Activated CD4-positive, alpha-beta T cell treated with anti-CD3 and anti-CD28 coated beads for 36 hours (primary cell): ENCODE results near the gene CRYGS. TPM values are rescaled to one million over a fixed set of nuclear protein-coding genes. Genes with fewer than 3 reads are reported as not detected.
"Not testable (repeated sequence)": the region's sequence is repeated elsewhere in the genome, so short reads cannot be mapped to it uniquely, and the experiment has no call there.

Source experiments
- ATAC-seq: fragments of 200-7000 bp; cut with Tn5 transposase; one replicate; pipeline ENCODE4 v1.10.0; 2021; ENCODE audit warnings: mild to moderate bottlenecking, moderate library complexity
- CTCF ChIA-PET: fragments of 350-600 bp; sonication (Branson Sonifier 250); formaldehyde crosslinking; loops from one replicate; lab custom pipeline; 2021; ENCODE audit warnings: antibody characterized with exemption; lab: Charles Lee
- POLR2A ChIA-PET: fragments of 350-600 bp; sonication (Branson Sonifier 250); formaldehyde crosslinking; loops from one replicate; lab custom pipeline; 2021; ENCODE audit warnings: antibody characterized with exemption, inconsistent platforms; lab: Charles Lee
- DNase-seq: peaks from one replicate; pipeline ENCODE4 v3.0.0-alpha.2; 2020
- H3K27ac Mint-ChIP-seq: one replicate; pipeline ENCODE4 v1.8.0; 2021; ENCODE audit warnings: mixed read lengths
- H3K27me3 Mint-ChIP-seq: one replicate; pipeline ENCODE4 v1.8.0; 2021; ENCODE audit warnings: mixed read lengths
- H3K36me3 Mint-ChIP-seq: one replicate; pipeline ENCODE4 v1.8.0; 2021; ENCODE audit warnings: low read depth, mixed read lengths
- H3K4me1 Mint-ChIP-seq: one replicate; pipeline ENCODE4 v1.8.0; 2021; ENCODE audit warnings: mixed read lengths
- H3K4me3 Mint-ChIP-seq: one replicate; pipeline ENCODE4 v1.8.0; 2021; ENCODE audit warnings: mild to moderate bottlenecking, moderate library complexity, mixed read lengths
- H3K9me3 Mint-ChIP-seq: one replicate; pipeline ENCODE4 v1.8.0; 2021; ENCODE audit warnings: low read depth, mixed read lengths
- intact Hi-C, 2 experiments: fragments of 100-400 bp; cut with DNase I in 1 of 2; cut with micrococcal nuclease in 1 of 2; formaldehyde crosslinking; loops; one replicate each; pipeline versions ENCODE4 v1.14.2 to v1.15.1; 2022 to 2024; cut with DNase I, micrococcal nuclease
- total RNA-seq, 2 experiments: library from RNA; stranded (reverse); gene quantifications; one replicate each; pipeline ENCODE4 v1.2.3, GENCODE V29; 2021

Gene CRYGS
- 1 to 10 TPM; 1.6 to 1.7 TPM for total RNA-seq

GRCh38 chr3:186544281-186544680 lies at the start of gene CRYGS:
CRYGS (minus strand) TSS chr3:186544380; CDS start chr3:186544326, 54 bp downstream.
- DNase-seq (no peak), ATAC-seq (no peak)
- Mint-ChIP-seq H3K4me1 (peaks cover 23% of the 10 kb centered on the region), H3K36me3 (peaks cover 11% of the 10 kb centered on the region), H3K27ac (no peak within 1 kb of the TSS), H3K27me3 (no peaks in the 10 kb centered on the region), H3K9me3 (no peaks in the 10 kb centered on the region), H3K4me3 (no peak within 1 kb of the TSS)
- CTCF ChIA-PET: interaction anchor here (0.8 to 7.8 kb wide), 3 partner anchors 71 to 601 kb away, joined by 3 to 90 read pairs (median 7); partner anchors contain the start of gene AHSG
- POLR2A ChIA-PET: no interaction called here
- intact Hi-C loops: no loop called here

GRCh38 chr3:186593862-186594261 lies 49.7 kb upstream of the CRYGS start:
- ChIA-PET POLR2A (interaction anchor here (0.5 kb wide), 1 partner anchor 15 kb away, joined by 3 read pairs; no protein-coding TSS in a partner anchor), CTCF (interaction anchor here (0.6 to 5.7 kb wide), 3 partner anchors 11 to 70 kb away, joined by 3 to 42 read pairs (median 5); no protein-coding TSS in a partner anchor)
- H3K9me3 Mint-ChIP-seq: no peaks in the 10 kb centered on the region
- H3K36me3 Mint-ChIP-seq: no peaks in the 10 kb centered on the region
- H3K4me1 Mint-ChIP-seq: peaks cover 14% of the 10 kb centered on the region
- H3K27ac Mint-ChIP-seq: no peak overlapping the region
- H3K27me3 Mint-ChIP-seq: no peaks in the 10 kb centered on the region
- DNase-seq (no peak), ATAC-seq (no peak)
- intact Hi-C loops: no loop called here
- no peak overlapping the region for H3K4me3 Mint-ChIP-seq

- ChIA-PET CTCF (interaction anchor here (0.6 to 5.7 kb wide), 2 partner anchors 23 to 393 kb away, joined by 4 to 42 read pairs; no protein-coding TSS in a partner anchor), POLR2A (no interaction called here)
Measured at GRCh38 chr3:186592682-186593081, 48.5 kb upstream of the CRYGS start.

GRCh38 chr3:186590580-186591295 lies 46.6 kb upstream of the CRYGS start:
- ChIA-PET CTCF (interaction anchor here (0.6 to 5.7 kb wide), 4 partner anchors 21 to 735 kb away, joined by 3 to 42 read pairs (median 4); partner anchors contain the start of gene DNAJB11), POLR2A (no interaction called here)
- Mint-ChIP-seq H3K4me1 (peaks cover 21% of the 10 kb centered on the region), H3K9me3 (no peaks in the 10 kb centered on the region), H3K27ac (no peak overlapping the region), H3K27me3 (no peaks in the 10 kb centered on the region), H3K4me3 (no peak overlapping the region), H3K36me3 (peaks cover 6% of the 10 kb centered on the region)
- intact Hi-C loops: no loop called here
- DNase-seq: no peak
- ATAC-seq: no peak

More at GRCh38 chr3:186592682-186593081, 48.5 kb upstream of the CRYGS start:
- Mint-ChIP-seq H3K4me3 (no peak overlapping the region), H3K36me3 (peaks cover 1% of the 10 kb centered on the region), H3K4me1 (peaks cover 21% of the 10 kb centered on the region), H3K27me3 (no peaks in the 10 kb centered on the region), H3K27ac (no peak overlapping the region), H3K9me3 (no peaks in the 10 kb centered on the region)
- intact Hi-C loops: no loop called here
- DNase-seq (no peak), ATAC-seq (no peak)

GRCh38 chr3:186589856-186590579 lies 45.8 kb upstream of the CRYGS start:
- Mint-ChIP-seq H3K4me3 (no peak overlapping the region), H3K27ac (peak overlapping the region; percentile 35), H3K27me3 (no peaks in the 10 kb centered on the region), H3K4me1 (peaks cover 21% of the 10 kb centered on the region), H3K36me3 (peaks cover 7% of the 10 kb centered on the region), H3K9me3 (no peaks in the 10 kb centered on the region)
- ATAC-seq: peak; percentile 74
- ChIA-PET CTCF (interaction anchor here (0.6 to 5.7 kb wide), 4 partner anchors 20 to 647 kb away, joined by 3 to 42 read pairs (median 4); partner anchors contain the start of gene DNAJB11), POLR2A (no interaction called here)
- no peak for DNase-seq
- intact Hi-C loops: no loop called here

GRCh38 chr3:186589121-186589520 lies 44.9 kb upstream of the CRYGS start:
- DNase-seq: no peak
- intact Hi-C loops: no loop called here

GRCh38 chr3:186588632-186589031 lies 44.5 kb upstream of the CRYGS start:
- ChIA-PET POLR2A (interaction anchor here (0.7 kb wide), 1 partner anchor 677 kb away, joined by 4 read pairs; no protein-coding TSS in a partner anchor), CTCF (interaction anchor here (0.6 to 5.7 kb wide), 2 partner anchors 27 to 643 kb away, joined by 3 to 42 read pairs; no protein-coding TSS in a partner anchor)
- Mint-ChIP-seq H3K4me1 (peaks cover 21% of the 10 kb centered on the region), H3K9me3 (no peaks in the 10 kb centered on the region), H3K27ac (peak overlapping the region; percentile 61), H3K4me3 (no peak overlapping the region), H3K27me3 (no peaks in the 10 kb centered on the region), H3K36me3 (peaks cover 17% of the 10 kb centered on the region)
- peak; percentile 72 for ATAC-seq
- no peak for DNase-seq
- intact Hi-C loops: no loop called here

More at GRCh38 chr3:186589121-186589520, 44.9 kb upstream of the CRYGS start:
- peaks cover 21% of the 10 kb centered on the region for H3K4me1 Mint-ChIP-seq
- peaks cover 16% of the 10 kb centered on the region for H3K36me3 Mint-ChIP-seq
- ChIA-PET CTCF (interaction anchor here (0.6 to 5.7 kb wide), 3 partner anchors 27 to 644 kb away, joined by 3 to 42 read pairs (median 3); no protein-coding TSS in a partner anchor), POLR2A (interaction anchor here (0.7 kb wide), 1 partner anchor 678 kb away, joined by 4 read pairs; no protein-coding TSS in a partner anchor)
- H3K9me3 Mint-ChIP-seq: no peaks in the 10 kb centered on the region
- no peak for ATAC-seq
- H3K27ac Mint-ChIP-seq: no peak overlapping the region
- no peak overlapping the region for H3K4me3 Mint-ChIP-seq
- H3K27me3 Mint-ChIP-seq: no peaks in the 10 kb centered on the region

GRCh38 chr3:186587183-186587582 lies 43.0 kb upstream of the CRYGS start:
- CTCF ChIA-PET: interaction anchor here (0.6 to 2.2 kb wide), 5 partner anchors 9 to 30 kb away, joined by 3 to 10 read pairs (median 3); partner anchors contain the start of gene DNAJB11
- Mint-ChIP-seq H3K9me3 (no peaks in the 10 kb centered on the region), H3K27me3 (no peaks in the 10 kb centered on the region), H3K36me3 (peaks cover 25% of the 10 kb centered on the region), H3K4me1 (peaks cover 21% of the 10 kb centered on the region), H3K27ac (no peak overlapping the region), H3K4me3 (no peak overlapping the region)
- ATAC-seq: no peak
- POLR2A ChIA-PET: interaction anchor here (1.3 to 1.7 kb wide), 2 partner anchors 17 to 30 kb away, joined by 3 to 4 read pairs; partner anchors contain the start of gene DNAJB11
- intact Hi-C loops: no loop called here
- DNase-seq: no peak

GRCh38 chr3:186586245-186586644 lies 42.1 kb upstream of the CRYGS start:
- POLR2A ChIA-PET: interaction anchor here (1.1 to 1.7 kb wide), 2 partner anchors 11 to 31 kb away, joined by 3 to 4 read pairs; no protein-coding TSS in a partner anchor

GRCh38 chr3:186583831-186584230 lies 39.7 kb upstream of the CRYGS start:
- DNase-seq (no peak), ATAC-seq (peak; percentile 33)
- intact Hi-C loops: no loop called here
- H3K27me3 Mint-ChIP-seq: no peaks in the 10 kb centered on the region
- CTCF ChIA-PET: interaction anchor here (0.9 to 4.6 kb wide), 4 partner anchors 16 to 33 kb away, joined by 3 to 21 read pairs (median 10); partner anchors contain the start of gene AHSG
- H3K4me1 Mint-ChIP-seq: peaks cover 7% of the 10 kb centered on the region
- no peaks in the 10 kb centered on the region for H3K9me3 Mint-ChIP-seq
- POLR2A ChIA-PET: interaction anchor here (1.1 kb wide), 1 partner anchor 13 kb away, joined by 3 read pairs; the partner anchor contains the start of gene DNAJB11
- H3K4me3 Mint-ChIP-seq: no peak overlapping the region
- H3K27ac Mint-ChIP-seq: no peak overlapping the region
- H3K36me3 Mint-ChIP-seq: peaks cover 38% of the 10 kb centered on the region

More at GRCh38 chr3:186586245-186586644, 42.1 kb upstream of the CRYGS start:
- Mint-ChIP-seq H3K36me3 (peaks cover 25% of the 10 kb centered on the region), H3K4me1 (peaks cover 21% of the 10 kb centered on the region)
- CTCF ChIA-PET: interaction anchor here (0.9 to 4.6 kb wide), 5 partner anchors 8 to 235 kb away, joined by 3 to 21 read pairs (median 9); partner anchors contain the start of gene AHSG
- H3K9me3 Mint-ChIP-seq, ATAC-seq, H3K27ac Mint-ChIP-seq, H3K27me3 Mint-ChIP-seq, DNase-seq, H3K4me3 Mint-ChIP-seq, intact Hi-C loops: not testable (repeated sequence)
